ENCODE measurements around the gene VEPH1.

The VEPH1 gene

DNA sequence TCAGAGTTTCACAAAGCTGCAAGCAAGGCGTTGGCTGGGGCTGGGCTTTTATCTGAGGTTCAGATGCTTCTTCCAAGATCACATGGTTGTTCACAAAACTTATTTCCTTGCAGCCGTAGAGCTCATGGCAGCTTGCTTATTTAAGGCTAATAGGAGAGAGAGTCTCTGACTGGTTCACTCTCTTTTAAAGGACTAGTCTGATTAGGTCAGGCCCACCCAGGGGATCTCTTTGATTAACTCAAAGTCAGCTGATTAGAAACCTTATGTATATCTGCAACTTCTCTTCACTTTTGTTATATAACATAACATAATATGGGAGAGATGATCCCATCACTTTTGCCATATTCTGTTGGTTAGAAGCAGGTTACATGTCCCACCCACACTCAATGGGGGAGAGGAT, 243.4 kb downstream of the VEPH1 start:
- no peak for DNase-seq (ENCODE audit: low spot score)

DNA sequence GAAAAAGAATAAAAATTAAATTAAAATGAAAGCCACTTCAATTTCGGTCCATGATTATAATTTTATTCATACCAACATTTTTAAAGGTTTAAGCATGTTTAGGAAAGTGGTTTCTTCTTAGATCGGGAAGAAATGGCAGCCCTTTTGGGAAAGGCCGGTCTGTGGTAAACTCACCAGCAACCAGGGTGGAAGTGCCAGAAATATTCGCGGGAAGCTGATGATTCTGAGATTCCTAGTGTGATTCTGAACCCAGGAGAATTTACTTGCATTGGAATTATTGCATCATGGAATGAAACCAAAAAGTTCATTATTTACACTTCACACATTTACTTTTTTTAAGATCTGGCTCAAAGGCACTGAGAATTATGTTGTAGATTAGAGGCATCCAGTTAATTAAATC, 246.1 kb downstream of the VEPH1 start:
- DNase-seq (ENCODE audit: low spot score): no peak

DNA sequence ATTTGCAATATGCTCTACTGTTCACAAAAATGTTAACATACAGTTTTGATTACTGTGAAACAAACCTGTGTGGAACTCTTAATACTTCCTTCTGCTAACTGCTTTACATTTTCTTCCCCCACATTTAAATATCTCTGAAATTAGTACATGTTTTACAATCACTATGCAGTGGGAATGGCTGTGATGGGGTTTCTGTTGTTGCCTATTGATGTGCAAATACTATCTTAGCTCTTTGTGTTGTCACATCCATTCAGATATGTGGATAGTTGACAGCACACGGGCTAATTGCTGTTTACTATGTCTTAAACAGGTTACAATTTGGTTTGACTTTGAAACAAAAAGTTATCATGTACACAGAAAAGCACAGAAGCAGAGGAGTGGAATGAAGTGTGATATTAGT, 247.4 kb downstream of the VEPH1 start:
- no peak for DNase-seq (ENCODE audit: low spot score)

DNA sequence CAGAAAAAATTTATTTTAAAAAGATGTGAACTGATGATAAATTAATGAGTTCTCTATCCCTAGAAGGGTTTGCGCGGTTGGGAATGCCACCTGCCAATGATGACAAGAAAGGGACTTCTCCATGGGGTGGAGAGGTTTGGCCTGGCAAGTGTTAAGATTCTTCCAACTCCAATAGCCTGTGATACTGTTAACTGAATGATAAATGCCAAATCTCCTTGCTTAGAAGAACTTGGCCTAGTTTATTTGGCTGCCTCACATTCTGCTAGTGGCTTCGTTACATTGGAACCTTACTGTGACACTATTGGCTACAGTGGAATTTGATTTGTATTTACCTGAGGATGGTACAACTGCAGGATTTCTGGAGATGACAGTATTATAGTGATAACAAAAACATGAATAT, 251.5 kb downstream of the VEPH1 start:
- no peak for DNase-seq (ENCODE audit: low spot score)

DNA sequence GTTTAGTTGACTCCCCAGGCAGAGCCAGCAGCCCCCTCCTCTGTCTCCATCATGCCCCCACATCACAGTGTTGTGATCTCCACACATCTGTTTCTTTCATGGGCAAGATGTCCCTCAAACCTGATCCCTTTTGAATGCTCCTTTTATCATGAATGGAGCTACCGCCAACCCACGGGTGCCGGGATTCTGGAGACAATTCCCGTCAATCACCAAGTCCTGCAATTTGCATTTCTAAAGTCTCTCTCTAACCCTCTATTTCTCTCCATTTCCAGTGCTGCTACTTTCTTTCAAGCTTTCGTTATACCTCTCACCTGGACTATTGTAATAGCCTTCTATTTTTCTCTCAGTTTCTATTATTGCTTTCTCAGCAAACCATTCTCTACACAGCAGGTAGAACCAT, 253.6 kb downstream of the VEPH1 start:
- no peak for DNase-seq (ENCODE audit: low spot score)

DNA sequence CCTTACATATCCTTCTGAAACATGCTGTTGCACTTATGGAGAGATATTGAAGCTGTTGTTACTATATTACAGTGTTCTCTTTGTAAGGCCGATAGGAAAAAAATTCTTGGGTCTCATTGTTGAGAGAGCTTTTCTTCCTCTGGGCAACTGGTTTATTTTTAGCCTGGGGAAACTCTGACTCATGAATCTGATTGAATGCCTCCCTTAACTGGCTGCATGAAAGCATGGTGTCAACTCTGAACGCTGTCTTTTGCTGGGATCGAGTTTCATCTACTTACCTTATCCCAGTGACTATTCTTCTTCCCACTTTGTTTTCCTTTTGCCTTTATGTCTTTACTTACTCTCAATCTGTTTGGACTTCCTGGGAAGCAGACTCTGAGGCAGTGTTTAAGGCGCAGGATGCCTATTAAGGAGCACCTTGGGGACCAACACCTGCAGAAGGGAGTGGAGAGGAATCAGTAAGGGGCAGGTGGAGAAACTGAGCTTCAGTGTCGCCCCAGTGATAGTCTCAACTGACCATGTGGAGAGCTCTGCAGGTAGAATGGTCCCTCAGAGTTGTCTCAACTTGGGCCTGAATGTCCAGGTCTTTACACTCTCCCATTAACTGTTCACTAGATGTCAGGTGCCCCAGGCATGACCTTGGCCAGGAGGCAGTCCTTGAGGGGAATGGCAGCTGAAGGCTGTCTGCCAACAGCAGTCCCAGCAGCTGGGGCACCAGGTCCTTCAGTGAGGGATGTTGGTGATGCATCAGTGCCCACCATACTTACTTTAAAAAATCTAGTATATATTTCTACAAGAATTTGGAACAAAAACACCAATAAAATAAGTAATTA, 254.4 kb downstream of the VEPH1 start:
- no peak for DNase-seq (ENCODE audit: low spot score)

DNA sequence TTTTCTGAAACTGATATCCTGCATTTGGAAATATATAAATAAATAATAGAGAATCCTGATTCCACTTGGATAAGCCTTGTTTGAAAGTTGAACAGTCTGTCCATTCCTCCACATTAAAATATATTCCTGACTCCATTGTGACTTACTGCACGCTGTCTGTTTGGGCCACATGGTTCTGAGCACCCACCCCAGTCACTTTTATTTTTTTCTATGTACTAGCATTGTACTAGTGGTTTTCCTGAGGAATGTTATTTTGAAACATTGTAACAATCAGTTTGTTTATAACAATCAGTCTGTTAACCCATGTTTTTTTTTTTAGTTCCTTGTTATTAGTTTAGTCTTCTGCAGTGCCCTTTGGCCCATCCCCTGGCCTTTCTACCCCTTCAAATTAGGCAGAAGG, 255.8 kb downstream of the VEPH1 start:
- DNase-seq (ENCODE audit: low spot score): no peak

DNA sequence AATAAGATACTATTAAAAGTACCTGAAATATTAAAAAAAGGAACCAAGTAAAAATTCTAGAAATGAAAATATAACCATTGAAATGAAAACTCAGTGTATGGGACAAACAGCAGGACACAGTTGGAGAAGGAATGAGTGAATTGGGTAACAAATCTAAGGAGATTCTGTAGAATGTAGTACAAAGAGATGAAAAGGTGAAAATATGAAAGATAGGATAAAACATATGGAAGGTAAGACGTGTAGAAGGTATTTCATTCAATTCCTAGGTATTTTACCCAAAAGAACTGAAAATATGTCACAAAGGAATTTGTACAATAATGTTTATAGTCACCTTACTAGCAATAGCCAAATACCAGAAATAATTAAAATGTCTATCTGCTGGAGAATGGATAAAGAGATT, 260.4 kb downstream of the VEPH1 start:
- DNase-seq (ENCODE audit: low spot score): no peak

DNA sequence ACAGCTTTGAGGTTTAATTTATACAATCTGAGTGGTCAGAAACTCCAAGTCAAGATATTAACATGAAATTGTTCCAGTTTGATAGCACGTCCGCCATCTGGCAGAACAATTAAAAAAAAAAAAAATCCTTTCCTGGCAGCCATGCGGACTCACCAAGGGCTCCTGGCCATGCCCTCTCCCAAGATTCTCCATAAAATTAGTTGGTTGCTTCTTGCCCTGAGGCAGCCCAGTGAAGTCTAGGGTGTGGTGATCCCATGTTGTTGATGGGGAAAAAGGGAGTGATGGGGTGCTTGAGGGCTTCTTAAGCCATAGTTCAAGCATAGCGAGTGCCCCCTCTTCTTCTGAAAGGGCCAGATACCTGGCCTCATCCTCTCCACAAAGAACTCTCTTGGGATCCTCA, 261.6 kb downstream of the VEPH1 start:
- DNase-seq (ENCODE audit: low spot score): no peak

DNA sequence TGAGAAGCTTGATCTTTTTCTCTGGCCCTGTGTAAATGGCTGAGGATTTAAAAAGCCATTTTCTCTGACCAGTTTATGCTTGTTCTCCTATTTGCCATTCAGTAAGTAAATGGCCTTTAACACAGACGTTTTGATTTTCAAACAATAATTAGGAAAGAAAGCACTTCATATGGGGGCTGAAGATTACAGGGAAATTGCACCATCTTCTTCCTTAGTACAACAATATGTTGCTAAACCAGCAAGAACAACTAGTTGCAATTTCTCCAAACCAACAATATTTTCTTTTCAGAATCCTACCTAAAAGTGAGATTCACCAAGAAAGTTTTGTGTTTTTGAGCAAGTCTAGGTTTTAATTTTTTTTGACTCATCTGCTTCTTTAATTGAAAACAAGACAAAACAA, 262.8 kb downstream of the VEPH1 start:
- no peak for DNase-seq (ENCODE audit: low spot score)

DNA sequence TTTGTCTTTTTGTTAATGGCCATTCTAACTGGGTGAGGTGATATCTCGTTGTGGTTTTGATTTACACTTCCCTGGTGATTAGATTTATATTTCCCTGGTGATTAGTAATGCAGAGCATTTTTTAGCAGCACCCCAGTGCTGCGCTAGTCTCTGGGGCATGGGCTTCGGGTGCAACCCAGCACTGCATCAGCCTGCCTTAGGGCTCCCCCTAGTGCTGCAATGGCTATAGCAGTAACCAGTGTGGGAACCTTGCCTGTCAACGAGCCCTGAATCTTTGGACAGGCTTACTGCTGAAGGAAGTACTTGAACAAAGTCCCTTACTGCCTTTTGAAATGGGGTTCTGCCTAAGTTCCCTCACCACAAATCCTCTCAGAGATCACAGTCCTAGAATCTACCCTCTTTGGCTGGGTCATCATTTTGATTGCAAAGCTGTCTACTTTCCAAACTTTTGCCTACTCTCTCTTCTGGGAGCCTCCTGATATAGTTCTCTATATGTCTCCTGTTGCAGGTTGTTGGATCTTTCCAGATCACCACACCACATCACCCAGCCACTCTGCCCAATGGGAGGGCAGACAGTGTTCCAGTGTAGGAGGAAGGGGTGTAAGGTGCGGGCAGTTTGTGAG, 264.0 kb downstream of the VEPH1 start:
- peak; percentile 82 for DNase-seq (ENCODE audit: low spot score)

DNA sequence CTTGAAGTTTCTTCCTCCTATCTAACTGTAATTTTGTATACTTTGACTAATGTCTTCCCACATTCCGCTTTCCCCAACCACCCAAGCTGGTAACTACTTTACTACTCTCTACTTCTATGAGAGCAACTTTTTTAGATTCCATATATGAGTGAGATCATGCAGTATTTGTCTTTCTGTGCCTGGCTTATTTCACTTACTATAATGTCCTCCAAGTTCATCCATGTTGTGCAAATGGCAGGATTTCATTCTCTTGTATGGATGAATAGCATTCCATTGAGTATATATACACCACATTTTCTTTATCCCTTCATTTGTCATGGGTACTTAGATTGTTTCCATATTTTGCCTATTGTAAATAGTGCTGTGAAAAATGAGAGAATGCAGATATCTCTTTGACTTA, 264.8 kb downstream of the VEPH1 start:
- DNase-seq (ENCODE audit: low spot score): no peak

DNA sequence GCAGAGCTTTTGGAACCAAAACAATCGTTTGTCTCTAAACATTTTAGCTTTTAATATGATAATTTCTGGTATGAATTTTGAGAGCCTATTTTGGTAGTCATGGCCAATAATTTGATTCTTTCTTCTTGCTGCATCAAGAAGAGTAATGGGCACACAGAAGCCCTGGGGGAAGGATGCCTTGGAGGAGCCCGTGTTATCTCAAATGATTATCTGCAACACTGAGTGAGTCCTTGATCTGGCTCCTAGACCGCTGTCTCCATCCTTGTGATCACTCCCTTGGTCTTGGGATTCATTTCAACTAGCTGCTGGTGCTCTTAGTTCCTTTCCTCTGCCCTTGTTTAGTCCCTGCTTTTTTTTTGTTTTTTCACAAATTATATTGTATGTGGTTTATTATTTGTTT, 265.3 kb downstream of the VEPH1 start:
- DNase-seq (ENCODE audit: low spot score): no peak

DNA sequence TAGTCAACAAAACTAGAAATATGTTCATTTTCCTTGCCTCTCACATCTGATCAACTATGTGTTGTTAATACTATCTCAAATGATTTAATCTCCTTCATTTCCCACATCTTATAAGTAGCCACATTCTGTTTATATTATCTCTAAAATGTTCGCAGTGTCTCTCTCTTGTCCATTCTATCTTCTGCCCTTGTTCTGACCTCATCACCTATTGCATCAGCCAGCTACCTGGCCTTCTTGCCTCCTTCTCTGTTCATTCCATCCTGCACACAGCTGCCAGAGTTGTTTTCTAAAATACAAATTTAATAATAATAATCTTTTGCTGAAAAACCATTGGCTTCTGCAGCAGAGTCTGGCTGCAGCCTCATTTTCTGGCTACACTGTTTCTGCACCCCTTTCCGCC, 267.9 kb downstream of the VEPH1 start:
- DNase-seq (ENCODE audit: low spot score): no peak

DNA sequence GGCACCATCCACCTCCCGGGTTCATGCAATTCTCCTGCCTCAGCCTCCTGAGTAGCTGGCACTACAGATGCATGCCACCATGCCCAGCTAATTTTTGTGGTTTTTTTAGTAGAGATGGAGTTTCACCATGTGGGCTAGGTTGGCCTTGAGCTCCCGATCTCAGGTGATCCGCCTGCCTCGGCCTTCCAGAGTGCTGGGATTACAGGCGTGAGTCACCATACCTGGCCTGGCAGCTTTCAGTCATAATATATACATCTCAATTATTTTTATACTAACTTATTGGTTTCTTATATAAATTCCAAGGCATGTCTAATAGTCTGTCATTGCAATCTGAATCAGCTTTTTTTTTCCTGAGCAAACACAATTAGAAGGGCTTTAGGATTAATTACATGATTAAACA, 269.3 kb downstream of the VEPH1 start:
- DNase-seq (ENCODE audit: low spot score): no peak

DNA sequence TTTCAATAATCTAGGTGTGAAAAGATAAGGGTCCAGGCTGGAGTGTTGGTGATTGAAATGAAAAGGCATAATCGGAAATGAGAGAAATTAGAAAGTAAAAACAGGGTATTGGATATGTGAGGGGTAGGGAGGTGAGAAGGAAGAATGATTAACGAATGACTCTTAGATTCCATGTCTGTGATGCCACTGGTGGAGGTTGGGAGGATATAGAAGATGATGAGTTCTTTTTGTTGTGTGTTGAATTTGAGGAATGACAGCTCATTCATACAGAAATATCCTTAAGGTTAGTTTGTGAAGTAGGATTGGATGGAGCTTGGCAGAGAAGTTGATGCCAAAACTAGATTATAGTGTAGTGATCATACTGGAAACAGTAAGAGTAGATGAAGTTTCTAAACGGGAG, 271.1 kb downstream of the VEPH1 start:
- no peak for DNase-seq (ENCODE audit: low spot score)

DNA sequence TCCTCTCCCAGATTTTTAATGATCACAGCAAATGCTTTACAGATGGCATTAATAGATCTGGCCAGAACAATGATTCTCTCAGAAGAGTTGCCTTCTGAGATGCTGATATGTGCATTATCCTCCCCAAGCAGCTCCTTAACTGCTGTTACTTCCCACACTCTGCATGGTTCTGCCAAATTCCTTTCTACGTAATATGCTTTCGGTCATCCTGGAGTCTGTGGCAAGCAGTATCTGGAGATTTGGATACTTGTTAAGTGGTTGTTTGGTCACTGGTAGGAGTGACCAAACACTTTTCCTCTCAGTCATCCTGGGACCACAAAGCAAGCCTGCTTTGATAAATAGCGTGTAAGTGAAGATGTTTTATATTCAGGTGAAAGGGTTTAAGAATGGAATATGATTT, 272.1 kb downstream of the VEPH1 start:
- DNase-seq (ENCODE audit: low spot score): no peak

DNA sequence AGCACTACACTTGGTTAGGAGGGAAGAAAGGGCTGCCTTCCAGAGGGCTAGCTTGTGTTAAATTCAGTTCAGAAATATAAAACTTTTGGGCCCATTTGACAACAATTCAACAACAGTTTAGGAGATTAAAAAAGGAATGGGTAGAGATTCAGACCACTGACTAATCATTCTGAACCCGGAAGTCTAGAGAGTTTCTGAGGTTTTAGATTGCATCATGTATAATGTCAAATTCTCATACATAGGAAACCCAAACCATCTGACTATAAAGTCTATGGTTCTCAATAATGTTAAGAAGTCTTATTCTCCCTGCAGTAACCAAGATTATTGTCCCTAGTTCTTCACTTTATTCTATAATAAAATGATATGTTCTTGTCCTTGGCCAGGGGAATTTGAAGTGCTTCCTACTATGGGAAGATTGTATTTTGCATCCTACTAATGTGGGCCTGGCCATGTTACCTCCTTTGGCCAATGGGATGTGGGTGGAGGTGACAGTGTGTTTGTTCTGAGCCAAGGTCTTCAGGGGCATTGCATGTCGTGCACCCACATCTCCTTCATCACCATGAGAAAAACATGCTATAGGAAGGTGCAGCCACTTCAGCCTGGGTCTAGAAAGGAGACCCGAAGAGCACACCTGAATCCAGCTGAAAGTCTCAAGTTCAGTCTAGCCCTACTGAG, 276.9 kb downstream of the VEPH1 start:
- DNase-seq (ENCODE audit: low spot score): peak; percentile 26

DNA sequence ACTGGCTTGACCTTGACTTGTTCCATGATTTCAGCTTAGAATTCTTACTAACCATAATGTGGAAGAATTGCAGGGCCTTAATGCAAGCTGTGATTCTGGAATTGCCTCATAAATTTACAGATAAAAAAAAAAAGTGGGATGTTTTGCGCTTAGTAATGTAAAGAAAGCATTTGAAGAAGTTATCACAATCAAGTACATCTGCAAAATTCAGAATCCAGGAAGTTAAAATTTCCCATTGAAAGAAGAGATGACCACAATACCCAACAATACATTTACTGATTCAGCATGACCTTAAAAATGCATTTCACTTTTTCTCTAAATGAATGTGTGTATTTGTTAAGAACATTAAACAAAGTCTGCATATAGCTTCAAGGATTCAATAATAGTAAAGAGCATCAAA, 278.2 kb downstream of the VEPH1 start:
- no peak for DNase-seq (ENCODE audit: low spot score)

DNA sequence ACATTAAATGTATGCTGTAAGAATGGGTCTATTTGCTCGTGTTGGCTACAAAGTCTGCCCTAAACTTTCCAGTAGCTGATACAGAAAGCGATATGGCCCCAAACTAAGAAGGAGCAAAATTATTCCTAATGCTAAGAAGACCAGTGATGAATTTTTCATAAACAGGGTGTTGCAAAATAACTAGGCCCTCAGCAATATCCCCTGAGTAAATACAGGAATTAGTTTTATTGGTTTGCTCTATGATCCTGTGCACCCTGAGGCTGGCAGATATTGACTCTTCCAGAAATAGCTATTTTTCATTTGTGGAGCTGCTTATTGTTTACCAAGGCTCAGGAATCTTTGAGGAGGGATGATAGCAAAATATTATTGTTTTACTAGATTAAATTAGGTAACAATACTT, 282.3 kb downstream of the VEPH1 start:
- no peak for DNase-seq (ENCODE audit: low spot score)

DNA sequence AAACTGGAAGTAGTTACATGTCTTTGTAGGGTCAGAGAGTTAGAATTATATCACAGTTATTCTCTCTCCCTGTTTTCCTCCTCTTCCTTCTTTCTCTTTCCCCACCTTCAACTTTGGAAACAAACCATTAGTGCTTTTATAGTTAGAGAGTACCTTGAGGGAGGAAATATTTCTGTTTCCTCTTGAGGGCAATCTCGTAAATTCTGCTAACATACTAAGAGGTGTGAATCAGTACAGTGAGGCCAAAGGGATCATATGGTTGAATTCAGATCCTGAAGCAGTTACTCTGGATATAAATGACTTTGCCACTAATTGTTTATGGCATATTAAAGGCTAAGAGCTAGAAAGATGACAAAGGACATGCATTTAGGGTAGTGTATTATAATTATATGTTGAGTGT, 283.0 kb downstream of the VEPH1 start:
- no peak for DNase-seq (ENCODE audit: low spot score)

DNA sequence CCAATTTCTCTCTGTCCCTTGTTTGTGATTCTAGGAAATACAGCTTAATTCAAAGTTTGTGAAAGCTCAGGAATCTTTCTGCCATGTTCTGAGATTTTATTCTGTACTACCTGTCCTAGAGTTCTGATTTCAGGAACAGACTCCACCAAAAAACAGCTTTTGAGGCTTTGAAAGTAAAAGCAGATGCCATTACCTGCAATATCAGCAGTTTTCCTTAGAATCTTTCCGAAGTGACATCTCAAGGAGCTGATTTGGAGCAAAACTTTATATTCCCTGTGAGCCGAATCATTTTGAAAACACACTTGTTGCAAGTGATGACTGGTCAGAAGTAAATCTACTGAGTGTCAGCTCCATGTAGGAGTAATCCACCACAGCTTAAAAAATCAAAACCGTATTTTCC, 284.0 kb downstream of the VEPH1 start:
- no peak for DNase-seq (ENCODE audit: low spot score)
